B cell (primary cell): Measurements from ENCODE around the gene EDDM3A.

Experiments used
- EZH2 ChIP-seq: IDR thresholded peaks from 2 replicates; pipeline ENCODE4 v1.6.1; 2012; ENCODE audit warnings: borderline replicate concordance, low read depth, mild to moderate bottlenecking, moderate library complexity, low read length; ENCODE audit not compliant: insufficient read depth, poor library complexity, severe bottlenecking
- TF ChIP-seq, protein P1 (sequence below): fragments of 200-600 bp; IDR thresholded peaks from one replicate; pipeline ENCODE4 v1.8.0; 2022; ENCODE audit warnings: antibody characterized with exemption, mild to moderate bottlenecking

DNA sequence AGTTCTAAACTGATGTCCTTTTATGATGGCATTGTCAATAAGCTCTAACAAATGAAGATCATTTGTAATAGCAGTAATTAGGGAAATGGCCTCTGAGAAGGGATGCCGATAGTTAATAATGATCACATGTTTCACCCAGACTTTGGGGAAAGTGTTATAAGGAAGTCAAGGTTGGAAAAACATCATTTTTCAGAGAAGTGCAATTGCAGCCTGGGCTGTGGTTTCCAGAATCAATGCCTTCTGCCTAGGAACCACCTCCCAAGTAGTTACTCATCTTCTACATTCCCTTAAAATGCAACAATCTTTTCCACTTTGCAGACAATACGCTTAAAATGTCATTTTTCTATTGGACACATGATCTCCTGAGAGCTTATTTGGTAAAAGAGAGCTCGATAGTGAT is 879 bp downstream of the EDDM3A start:
- TF ChIP-seq, protein P1, sequence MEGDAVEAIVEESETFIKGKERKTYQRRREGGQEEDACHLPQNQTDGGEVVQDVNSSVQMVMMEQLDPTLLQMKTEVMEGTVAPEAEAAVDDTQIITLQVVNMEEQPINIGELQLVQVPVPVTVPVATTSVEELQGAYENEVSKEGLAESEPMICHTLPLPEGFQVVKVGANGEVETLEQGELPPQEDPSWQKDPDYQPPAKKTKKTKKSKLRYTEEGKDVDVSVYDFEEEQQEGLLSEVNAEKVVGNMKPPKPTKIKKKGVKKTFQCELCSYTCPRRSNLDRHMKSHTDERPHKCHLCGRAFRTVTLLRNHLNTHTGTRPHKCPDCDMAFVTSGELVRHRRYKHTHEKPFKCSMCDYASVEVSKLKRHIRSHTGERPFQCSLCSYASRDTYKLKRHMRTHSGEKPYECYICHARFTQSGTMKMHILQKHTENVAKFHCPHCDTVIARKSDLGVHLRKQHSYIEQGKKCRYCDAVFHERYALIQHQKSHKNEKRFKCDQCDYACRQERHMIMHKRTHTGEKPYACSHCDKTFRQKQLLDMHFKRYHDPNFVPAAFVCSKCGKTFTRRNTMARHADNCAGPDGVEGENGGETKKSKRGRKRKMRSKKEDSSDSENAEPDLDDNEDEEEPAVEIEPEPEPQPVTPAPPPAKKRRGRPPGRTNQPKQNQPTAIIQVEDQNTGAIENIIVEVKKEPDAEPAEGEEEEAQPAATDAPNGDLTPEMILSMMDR = no peak
- TF ChIP-seq EZH2 = no peak
